NCI-H2196 treated with DMSO at 0.1 percent for 48 hours (cell line): ENCODE results near the gene COL1A2.

ENCODE experiments used
- DNase-seq: peaks from one replicate; lab custom pipeline; 2025; ENCODE audit not compliant: unreplicated experiment; lab: John Stamatoyannopoulos, UW

COL1A2 gene

DNA sequence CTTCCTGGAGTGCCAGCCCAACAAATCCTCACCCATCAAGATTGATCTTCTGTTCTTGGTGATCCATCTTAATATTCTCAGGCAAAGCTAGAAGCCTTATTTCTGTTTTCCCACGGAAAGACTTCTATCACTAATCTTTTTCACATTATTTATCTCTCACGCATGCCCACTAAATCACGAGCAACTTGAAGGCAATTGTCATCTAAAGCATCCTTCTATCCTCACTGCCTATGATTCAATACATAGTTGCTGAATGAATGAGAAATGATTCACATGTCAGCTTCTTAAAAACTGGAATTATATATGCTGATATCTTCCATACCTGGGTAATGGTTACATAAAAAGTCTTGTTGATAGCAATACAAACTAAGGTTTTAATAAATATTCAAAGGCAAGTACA lies 12.6 kb upstream of the COL1A2 start:
- DNase-seq = no peak

DNA sequence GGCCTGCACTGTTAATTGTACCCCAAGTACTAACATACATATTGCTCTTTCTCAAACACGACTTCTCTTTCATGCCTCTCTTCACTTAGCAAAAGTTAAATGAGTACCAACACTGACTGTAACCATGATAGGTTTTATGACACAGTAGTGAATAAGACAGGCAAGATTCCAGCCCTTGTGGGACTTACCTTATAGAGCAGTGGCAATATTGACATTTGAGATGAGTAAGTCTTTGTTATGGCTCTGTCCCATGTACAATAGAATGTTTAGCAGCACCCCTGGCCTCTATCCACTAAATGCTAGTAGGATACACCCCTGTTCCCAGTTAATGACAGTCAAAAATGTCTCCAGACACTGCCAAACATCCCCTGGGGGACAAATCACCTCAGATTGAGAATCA lies 11.9 kb upstream of the COL1A2 start:
- DNase-seq = no peak

DNA sequence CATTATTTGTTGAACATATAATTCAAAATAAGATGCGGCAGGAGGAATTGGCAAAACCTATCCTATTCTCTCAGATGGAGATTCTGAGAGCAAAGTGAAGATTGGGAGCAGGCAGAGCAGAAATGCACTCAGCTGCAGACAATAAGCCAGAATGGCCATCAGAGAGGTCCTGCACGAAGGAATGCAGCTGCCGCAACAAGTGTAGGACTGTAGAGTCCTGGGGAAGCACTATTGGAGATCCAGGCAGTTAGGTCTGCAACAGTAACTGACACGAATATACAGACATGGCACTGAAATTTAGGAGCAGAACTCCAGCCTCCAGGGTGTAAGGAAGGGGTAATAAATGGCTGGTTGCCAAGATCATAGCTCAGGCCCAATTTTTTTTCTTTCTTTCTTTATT lies 10.4 kb upstream of the COL1A2 start:
- no peak for DNase-seq

DNA sequence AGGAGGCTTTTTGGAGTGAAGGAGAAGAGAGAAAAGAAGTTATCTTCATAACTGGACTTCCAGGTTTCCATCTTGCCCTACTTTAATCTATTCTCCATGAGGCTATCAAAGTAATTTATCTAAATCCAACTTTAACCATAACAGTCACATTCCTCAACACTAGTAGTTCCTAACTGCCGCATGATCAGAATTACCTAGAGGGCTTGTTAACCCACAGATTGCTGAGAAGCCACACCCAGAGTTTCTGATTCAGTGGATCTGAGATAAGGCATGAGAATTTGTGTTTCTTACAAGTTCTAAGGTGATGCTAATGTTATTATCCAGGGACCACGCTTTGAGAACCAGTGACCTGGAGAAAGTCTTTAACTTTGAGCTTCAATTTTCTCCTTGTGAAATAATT lies 8.3 kb upstream of the COL1A2 start:
- no peak for DNase-seq

DNA sequence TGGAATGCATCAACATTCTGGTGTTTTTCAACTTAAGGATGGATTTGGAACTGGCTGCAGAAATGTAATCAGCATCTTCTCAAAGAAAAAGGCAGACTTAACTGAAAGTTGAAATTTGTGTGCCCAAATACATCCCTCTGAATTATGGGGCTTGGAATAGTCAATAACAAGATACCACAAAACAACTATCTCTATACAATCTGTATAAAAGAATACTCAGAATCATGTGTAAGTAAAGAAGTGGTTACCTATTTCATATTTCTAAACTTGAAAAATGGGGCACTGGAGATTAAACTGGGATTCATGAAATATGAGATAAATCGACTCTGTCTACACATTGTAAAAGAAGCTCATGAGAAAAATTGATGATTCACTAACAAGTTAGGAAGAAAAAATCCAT lies 6.2 kb upstream of the COL1A2 start:
- no peak for DNase-seq

DNA sequence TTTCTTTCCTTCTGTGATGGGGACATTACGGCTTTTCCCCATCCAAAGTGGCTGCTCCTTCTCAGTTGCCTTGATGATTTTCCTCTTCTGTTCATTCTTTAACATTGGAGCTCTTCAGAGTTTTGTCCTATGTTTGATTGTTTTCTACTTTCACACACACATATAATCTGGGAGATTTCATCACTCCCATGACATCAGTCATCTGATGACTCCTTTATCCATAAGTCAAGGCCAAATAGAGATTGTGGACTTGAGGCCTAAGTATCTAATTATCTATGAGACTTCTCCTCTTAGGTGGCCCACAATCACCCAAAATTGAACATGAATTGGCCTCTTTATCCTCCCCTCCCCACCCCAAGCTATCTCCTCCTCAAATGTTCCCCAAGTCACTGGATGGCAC lies 5.3 kb upstream of the COL1A2 start:
- DNase-seq = no peak

DNA sequence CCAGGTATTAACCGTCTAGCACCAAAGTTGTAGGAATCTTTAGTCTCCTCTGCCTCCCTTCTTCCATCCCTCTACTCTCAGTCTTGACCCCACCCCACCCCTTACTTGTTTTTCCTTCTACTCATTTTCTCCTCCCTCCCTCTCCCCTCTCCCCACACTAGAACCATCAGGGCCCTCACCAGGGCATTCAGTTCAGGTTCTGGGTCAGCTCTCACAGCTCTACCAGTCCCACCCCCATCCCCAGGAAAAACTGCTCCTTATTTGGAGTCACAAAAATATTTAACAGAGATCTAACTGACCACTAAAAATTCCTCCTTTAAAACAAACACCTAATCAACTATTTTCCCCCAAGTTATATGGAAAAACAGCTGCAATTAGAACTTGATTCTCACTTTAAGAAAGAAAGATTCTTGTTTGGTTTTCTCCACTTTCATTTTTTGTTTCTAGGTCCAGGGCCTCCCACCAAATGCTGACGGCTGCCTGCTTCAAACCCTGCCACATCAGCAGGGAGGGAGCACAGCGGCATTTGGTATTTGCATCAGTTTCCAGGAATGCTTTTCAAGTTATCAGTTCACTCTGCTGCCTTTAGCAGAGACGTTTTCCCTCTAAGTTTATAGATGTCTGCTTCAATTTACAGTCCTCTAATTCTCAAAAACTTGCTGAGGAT lies 2.8 kb upstream of the COL1A2 start:
- no peak for DNase-seq

DNA sequence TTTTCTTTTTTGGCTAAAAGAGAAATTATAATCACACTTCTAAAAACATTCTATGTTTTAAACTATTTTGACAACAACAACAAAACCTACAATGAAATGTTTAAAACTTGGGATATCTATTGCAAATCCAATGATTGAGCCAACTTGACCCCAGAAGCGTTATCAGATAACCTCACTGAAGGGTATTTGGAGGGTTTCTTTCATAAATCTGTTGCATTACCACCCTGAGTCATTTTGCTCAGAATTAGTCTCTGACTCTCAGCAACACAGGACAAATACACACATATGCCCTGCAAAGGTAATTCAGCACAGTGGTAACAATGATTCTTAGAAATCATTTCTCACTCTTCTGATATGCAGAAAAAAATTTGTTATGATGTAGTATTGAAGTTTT lies 2.3 kb upstream of the COL1A2 start:
- DNase-seq = no peak

DNA sequence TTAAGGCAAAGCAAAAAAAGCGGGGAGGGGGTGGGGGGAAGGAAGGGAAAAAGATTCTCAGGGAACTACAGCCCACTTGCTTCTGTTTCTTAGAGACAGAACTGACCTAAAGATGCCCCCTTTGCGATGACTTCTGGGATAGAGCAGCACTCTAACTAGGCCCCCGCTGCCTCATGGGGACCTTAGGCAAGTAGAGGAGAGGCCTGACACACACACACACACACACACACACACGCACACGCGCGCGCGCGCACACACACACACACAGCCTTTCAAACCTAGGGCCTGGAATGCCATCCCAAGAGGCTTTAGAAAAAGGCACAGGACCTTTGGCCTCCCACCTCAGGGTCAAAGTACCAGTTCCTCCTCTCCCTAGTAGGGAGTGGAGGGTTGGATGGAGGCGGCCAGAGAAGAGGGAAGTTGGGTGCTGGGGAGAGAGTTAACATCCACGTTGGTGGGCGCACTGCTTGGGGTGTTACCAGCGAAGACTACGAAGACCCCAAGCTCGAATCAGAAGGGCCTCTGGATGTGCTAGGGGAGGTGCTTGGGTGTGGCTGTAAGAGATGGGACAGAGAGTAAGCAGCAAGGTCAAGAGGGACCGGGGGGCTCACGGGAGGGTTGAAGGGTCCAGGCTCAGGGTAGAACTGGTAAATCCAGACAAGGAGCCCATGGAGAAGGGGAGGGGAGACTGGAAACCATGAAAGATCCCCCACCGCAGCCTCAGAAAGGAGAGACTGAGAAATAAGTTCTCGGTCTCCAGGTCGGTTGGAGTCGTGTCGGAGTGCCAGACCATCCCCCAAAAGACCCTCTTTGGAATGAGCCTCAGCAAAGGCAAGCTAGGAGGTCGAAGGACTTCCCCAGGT lies 1.2 kb upstream of the COL1A2 start:
- DNase-seq = no peak

DNA sequence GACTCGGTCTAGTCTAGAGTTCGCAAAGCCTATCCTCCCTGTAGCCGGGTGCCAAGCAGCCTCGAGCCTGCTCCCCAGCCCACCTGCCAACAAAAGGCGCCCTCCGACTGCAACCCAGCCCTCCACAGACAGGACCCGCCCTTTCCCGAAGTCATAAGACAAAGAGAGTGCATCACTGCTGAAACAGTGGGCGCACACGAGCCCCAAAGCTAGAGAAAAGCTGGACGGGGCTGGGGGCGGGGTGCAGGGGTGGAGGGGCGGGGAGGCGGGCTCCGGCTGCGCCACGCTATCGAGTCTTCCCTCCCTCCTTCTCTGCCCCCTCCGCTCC lies 622 bp upstream of the COL1A2 start:
- DNase-seq = no peak

DNA sequence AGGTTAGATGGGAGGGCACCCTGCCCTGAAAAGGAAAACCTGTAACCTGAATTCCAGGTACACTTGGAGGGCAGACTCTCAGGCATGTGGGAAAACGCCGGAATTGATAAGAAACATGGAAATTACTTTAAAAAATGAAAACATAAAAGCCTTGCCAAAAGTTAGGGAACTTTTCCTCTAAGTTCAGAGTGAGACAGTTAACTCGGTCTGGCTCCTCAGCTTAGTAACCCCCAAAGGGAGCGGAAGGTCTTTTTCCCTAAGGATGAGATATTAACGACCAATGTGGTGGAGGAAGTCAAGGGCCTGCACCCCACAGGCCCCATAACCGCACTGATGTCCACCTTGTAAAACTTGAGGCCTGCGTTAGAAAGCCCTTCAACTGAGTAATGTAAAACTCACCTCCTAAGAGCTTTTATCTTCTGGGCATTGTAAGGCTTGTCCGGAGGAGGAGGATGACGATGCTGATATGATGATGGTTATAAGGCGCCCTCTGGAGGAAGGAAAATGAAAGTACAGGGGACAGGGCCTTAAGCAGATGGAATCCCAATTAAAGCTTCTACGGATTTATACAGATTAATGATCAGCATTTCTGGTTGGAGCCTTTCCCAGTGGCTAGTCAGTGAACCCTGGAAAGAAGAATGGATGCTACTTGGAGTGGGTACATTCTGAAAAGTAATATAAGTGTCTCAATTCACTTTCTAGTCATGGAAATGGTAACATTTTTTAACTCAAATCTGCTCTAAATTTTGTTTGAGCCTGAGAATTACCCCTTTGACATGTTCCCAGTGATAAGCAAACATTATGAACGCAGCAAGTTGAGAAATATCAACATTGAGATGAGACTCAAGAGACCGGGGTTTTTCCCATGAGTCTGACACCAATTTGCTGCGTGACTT lies 694 bp downstream of the COL1A2 start:
- peak; percentile 15 for DNase-seq

DNA sequence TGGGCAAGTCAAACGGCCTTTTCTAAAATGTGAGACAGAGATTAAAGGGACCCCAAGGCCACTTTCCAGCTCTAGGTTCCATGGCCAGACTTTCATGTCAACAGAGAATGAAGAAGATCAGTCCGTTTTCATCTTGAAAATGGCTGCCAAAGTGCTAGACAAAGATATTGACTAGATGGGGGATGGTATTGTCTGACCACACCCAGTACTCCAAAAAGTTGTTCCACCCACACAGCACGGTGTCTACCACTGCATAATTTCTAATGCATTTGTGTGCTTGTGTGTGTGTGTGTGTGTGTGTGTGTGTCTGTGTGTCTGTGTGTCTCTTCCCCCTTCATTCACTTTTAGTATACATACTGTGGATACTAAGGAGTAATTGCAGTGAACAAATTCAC lies 1.3 kb downstream of the COL1A2 start:
- no peak for DNase-seq

DNA sequence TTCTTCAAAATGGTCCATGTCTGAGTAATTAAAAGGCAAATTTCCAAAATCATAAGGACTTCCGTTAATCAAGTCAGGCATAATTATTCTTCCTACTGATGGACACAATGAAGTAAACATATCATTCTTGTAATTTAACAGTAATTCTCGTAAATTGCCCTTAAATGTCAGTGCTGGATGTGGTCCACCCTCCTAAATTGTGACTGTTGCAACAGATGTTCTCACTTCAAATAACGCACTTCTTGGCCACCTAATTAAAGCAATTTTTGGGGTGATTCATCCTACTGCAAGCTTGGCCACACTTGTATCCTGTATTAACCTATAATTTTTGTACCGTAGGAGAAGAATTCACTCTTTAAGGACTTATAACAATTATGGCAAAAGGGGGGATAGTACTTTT lies 1.9 kb downstream of the COL1A2 start:
- no peak for DNase-seq

DNA sequence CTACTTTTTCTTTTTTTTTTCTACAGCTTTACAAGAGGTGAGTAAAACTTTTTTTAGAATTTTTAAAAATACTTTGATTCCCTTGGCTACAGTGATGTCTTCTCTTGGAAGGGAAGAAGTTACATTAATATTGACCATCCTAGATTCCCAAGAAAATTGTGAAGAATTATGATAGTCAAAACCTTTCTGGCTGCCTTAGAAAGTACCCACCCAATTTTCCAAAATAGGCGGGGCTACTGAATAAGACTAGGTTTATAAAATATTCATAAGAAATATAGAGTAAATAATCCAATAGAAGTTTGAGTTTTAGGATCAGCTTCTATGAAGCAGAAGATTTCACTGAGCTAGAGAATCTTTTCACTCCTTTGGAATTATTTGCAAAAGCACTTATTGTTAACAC lies 3.0 kb downstream of the COL1A2 start:
- no peak for DNase-seq

DNA sequence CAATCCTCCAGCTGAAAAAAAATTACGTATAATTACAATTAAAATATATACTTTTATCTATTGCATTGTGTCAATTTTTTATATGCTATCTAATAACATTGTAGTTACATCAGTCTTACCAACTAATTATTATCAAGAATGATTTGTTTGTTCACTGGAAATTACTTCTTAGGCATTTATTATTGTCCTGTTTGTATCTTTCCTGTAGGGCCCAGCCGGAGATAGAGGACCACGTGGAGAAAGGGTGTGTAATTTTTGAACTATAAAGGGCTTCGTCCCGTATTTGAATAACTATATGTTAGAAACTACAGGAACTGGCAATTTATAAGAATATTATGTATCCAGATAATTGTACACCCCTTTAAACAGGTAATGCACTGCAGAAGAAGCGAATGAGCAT lies 4.1 kb downstream of the COL1A2 start:
- DNase-seq = no peak

DNA sequence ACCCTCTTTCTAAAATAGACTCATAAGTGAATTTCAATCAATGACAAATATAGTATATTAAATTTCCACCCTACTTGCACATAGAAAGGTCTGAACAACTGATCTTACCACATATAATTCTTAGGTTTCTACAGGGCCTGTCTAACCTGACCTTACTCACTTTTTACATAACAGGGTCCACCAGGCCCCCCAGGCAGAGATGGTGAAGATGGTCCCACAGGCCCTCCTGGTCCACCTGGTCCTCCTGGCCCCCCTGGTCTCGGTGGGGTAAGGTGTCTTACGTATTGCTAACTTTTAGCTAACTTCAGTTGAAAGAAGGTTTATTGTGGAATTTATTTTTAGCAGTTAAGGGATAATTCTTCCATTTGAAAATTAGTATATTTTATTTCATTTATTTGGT lies 5.3 kb downstream of the COL1A2 start:
- no peak for DNase-seq

DNA sequence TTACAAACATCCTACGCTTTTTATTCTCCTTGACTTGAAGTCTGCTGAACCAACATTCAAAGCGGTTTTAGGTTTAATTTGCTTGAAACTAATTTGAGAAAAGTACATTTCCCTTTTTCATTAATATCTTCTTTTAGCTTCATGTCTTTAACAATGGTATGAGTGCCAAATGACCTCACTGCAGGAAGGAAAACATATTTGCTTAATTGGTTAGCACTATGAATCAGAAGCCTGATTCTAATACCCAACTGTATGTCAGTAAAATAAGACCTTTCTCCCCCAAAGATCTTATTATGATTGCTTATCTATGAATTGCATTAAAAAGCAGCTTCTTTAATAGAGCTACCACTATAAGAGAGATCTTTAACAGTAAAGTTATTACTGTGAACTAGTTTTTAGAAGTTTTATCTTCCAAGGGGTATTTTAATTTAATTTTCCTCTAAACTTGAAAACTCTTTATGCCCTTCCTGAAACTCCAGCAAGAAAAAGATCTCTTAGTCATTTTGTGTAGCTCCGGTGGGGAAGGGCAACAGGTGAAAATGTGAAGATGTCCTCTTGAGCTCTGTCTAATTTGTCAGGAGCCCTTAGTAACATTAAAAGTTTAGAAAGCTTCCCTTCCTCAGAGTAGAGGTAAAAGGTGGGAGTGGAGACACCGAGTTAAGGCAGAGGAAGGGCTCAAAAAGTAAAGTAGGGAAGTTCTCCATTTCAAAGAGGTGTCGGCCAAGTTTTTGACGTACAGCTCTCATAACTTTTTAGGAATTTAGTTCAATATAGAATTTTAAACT lies 6.1 kb downstream of the COL1A2 start:
- no peak for DNase-seq

DNA sequence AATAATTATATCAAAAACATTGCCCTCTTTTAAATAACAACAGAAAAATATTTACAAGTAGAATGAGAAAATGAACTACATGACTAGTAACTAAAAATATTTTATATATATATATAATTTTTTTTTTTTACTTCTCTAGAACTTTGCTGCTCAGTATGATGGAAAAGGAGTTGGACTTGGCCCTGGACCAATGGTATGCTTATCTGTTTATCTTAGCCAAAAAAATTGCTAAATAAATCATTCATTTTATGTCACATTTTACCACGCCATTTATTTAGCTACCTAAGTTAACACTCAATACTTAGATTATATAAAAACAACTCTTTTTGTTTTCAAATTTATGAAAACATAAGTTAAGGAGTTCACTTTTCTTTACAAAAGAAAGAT lies 6.7 kb downstream of the COL1A2 start:
- no peak for DNase-seq

DNA sequence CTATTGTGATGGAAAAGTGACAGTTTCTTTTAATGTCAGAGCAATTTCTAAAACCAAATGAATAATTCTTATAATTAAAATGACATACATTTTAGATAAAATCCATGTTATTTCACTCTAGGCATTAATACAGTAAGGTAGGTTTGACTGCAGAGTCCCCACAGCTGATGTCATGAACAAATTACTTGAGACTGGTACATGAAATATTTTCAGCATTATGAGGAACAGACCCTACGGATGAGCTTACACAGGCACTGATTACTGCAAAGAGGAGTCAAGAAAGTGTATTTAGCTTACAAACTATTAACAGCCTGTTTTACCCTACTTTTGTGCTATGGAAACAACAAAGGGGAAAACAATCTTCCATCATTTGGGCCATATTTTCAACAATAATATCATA lies 8.9 kb downstream of the COL1A2 start:
- DNase-seq = no peak

DNA sequence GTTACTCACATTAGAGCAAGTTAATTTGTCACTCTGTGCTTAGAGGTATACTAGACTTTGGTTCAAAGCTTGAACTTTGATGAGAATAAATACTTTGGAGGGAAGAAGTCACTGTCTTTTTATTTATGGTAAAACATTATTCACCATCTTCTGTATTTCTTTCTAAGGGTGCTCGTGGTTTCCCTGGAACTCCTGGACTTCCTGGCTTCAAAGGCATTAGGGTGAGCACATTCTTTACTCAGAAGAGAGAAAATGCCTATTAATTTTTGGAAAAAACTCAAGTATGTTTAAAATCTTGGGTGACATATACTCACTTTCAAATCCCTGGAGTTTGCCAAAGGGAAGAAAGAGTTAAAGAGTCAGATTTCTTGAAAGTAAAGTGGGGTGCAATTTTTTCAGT lies 10.8 kb downstream of the COL1A2 start:
- DNase-seq = no peak

DNA sequence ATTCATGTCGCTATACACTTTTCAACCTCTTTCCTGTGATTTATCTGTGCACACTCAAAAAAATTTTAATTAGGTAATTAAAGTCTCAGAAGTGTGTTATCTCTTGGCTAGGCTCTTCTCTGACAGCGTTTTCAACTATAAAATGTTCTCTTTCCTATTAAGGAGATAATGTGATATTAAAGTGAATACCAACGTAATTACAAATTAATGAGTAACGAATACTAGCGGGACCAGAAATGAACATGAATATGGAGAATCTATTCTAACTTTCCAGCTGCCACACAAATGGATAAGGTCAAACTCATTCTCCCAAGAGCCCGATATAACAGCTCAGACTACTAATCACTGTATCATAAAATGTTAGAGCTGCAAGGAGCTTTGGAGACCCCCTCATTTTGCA lies 12.0 kb downstream of the COL1A2 start:
- no peak for DNase-seq
